GM23248 (cell line): ENCODE data around the gene PLEKHJ1.

Source experiments
- EZH2 ChIP-seq: fragments of 200-600 bp; sonication (generic); IDR thresholded peaks from 2 replicates; pipeline ENCODE4 v1.6.1; 2018; ENCODE audit warnings: antibody characterized with exemption, mild to moderate bottlenecking; ENCODE audit not compliant: insufficient read depth, poor library complexity, severe bottlenecking
- EZH2phosphoT487 ChIP-seq: fragments of 200-600 bp; sonication (generic); IDR thresholded peaks from 2 replicates; pipeline ENCODE4 v1.6.1; 2018; ENCODE audit warnings: antibody characterized with exemption, moderate library complexity, mild to moderate bottlenecking, low read depth; ENCODE audit not compliant: insufficient read depth

DNA sequence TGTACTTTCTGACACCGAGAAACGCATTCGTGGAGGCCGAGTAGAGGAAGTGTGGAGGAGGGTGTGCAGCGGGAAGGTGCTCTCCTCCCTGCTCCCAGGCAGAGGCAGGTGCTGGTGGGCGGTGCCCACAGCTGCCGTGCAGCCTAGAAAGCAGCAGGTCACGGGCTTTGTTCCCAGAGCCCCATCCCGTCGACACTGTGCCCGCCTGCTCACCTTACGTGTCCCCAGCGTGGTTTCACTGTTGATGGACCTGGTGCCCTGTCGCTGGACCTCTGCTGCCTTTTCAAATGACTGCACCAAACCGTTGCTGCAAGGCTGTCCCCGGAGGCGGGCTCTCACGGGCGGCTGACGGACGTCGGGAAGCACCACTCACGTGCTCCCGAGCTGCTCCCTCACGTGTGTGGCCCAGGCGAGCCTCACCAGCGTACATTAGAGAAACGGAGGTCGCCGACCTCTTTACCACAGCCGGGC lies 20.8 kb downstream of the PLEKHJ1 start:
- TF ChIP-seq EZH2 (no peak), EZH2phosphoT487 (no peak)
